Astrocyte (in vitro differentiated cells and primary cell): ENCODE data around the gene OAS3. TPM values are rescaled to one million over a fixed set of nuclear protein-coding genes. Genes with fewer than 3 reads are reported as not detected.
A peak's percentile ranks its signal among the peaks of the same experiment; 100 is the strongest.

ENCODE experiments used
- DNase-seq: peaks from one replicate; pipeline ENCODE4 v3.0.0-alpha.2; 2010; ENCODE audit warnings: low read depth
- FAIRE-seq: peaks from 2 replicates; lab custom pipeline; 2011; peaks lifted over from hg19 to GRCh38; lab: Jason Lieb, UNC
- H2AFZ ChIP-seq: 2 replicates; pipeline ENCODE4 v1.6.0; 2012; ENCODE audit warnings: low read depth, low read length, inconsistent platforms
- H3K27ac ChIP-seq: 2 replicates; pipeline ENCODE4 v1.5.1; 2011; ENCODE audit warnings: low read depth, low read length, inconsistent platforms
- H3K27me3 ChIP-seq: 2 replicates; pipeline ENCODE4 v1.6.0; 2011; ENCODE audit warnings: low read length, inconsistent platforms; ENCODE audit not compliant: insufficient read depth
- H3K36me3 ChIP-seq: 2 replicates; pipeline ENCODE4 v1.5.1; 2011; ENCODE audit warnings: low read length, inconsistent platforms; ENCODE audit not compliant: insufficient read depth
- H3K4me1 ChIP-seq: 2 replicates; pipeline ENCODE4 v1.5.1; 2011; ENCODE audit warnings: low read length, inconsistent platforms; ENCODE audit not compliant: insufficient read depth
- H3K4me2 ChIP-seq: 2 replicates; pipeline ENCODE4 v1.6.0; 2012; ENCODE audit warnings: low read length, inconsistent platforms
- H3K4me3 ChIP-seq: 2 replicates; pipeline ENCODE4 v1.5.1; 2011; ENCODE audit warnings: low read depth, mild to moderate bottlenecking, low read length, inconsistent platforms; ENCODE audit not compliant: insufficient read depth
- H3K79me2 ChIP-seq: 2 replicates; pipeline ENCODE4 v1.6.0; 2012; ENCODE audit warnings: mild to moderate bottlenecking, low read length, inconsistent platforms; ENCODE audit not compliant: insufficient read depth
- H3K9ac ChIP-seq: 2 replicates; pipeline ENCODE4 v1.6.0; 2012; ENCODE audit warnings: mild to moderate bottlenecking, low read length, inconsistent platforms
- H3K9me3 ChIP-seq: 2 replicates; pipeline ENCODE4 v1.5.1; 2012; ENCODE audit warnings: low read depth, mild to moderate bottlenecking, low read length, inconsistent platforms; ENCODE audit not compliant: insufficient read depth
- H4K20me1 ChIP-seq: 2 replicates; pipeline ENCODE4 v1.6.0; 2012; ENCODE audit warnings: low read length, inconsistent platforms; ENCODE audit not compliant: insufficient read depth
- H3K27ac Mint-ChIP-seq: one replicate; pipeline ENCODE4 v1.8.0; 2021; ENCODE audit warnings: mild to moderate bottlenecking, mixed read lengths; ENCODE audit not compliant: unreplicated experiment
- H3K27me3 Mint-ChIP-seq: one replicate; pipeline ENCODE4 v1.8.0; 2021; ENCODE audit warnings: low read depth, mixed read lengths; ENCODE audit not compliant: unreplicated experiment
- H3K36me3 Mint-ChIP-seq: one replicate; pipeline ENCODE4 v1.8.0; 2021; ENCODE audit warnings: low read depth, mixed read lengths; ENCODE audit not compliant: unreplicated experiment
- H3K4me1 Mint-ChIP-seq: one replicate; pipeline ENCODE4 v1.8.0; 2021; ENCODE audit warnings: low read depth, mixed read lengths; ENCODE audit not compliant: unreplicated experiment
- H3K4me3 Mint-ChIP-seq: one replicate; pipeline ENCODE4 v1.8.0; 2021; ENCODE audit warnings: mild to moderate bottlenecking, moderate library complexity, mixed read lengths; ENCODE audit not compliant: unreplicated experiment
- H3K9me3 Mint-ChIP-seq: one replicate; pipeline ENCODE4 v1.8.0; 2021; ENCODE audit warnings: mild to moderate bottlenecking, mixed read lengths; ENCODE audit not compliant: unreplicated experiment
- EZH2 ChIP-seq: IDR thresholded peaks from 2 replicates; pipeline ENCODE4 v1.6.1; 2012; ENCODE audit warnings: mild to moderate bottlenecking, low read length, inconsistent platforms; ENCODE audit not compliant: insufficient read depth
- total RNA-seq: library from RNA; stranded (reverse); gene quantifications from 2 replicates; pipeline ENCODE4 v1.2.1, GENCODE V29; 2021
- TF ChIP-seq, protein P1 (sequence below): IDR thresholded peaks from 2 replicates; pipeline ENCODE4 v1.5.1; 2011; ENCODE audit warnings: low read depth, mild to moderate bottlenecking, inconsistent platforms, low read length, moderate library complexity; ENCODE audit not compliant: insufficient read depth

Gene OAS3
- total RNA-seq, 1 donor from 2014 or later: 33.8 TPM

DNA sequence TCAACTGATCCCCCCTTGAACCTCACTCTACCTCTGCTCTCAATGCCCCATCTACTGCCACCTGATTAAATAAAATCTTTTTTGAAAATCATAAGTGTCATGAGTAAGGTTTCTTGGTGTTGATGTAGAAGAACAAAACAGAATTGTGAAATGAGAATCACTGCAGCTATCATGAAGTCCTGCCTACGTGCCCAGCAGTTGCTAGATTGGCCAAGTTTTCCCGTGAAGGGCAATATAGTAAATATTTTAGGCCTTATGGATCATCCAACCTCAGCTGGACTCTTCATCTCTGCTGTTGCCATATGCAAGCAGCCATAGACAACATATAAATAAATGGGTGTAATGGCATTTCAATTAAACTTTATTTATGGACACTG is 5.2 kb upstream of the OAS3 start:
- Histone ChIP-seq H3K9ac (no peak overlapping the region), H4K20me1 (no peaks in the 10 kb centered on the region), H3K27me3 (no peaks in the 10 kb centered on the region), H2AFZ (no peak overlapping the region), H3K9me3 (no peaks in the 10 kb centered on the region), H3K4me1 (no peaks in the 10 kb centered on the region), H3K4me2 (no peak overlapping the region), H3K4me3 (no peak overlapping the region), H3K79me2 (no peaks in the 10 kb centered on the region), H3K36me3 (no peaks in the 10 kb centered on the region), H3K27ac (no peak overlapping the region)
- Mint-ChIP-seq H3K27me3 (peaks cover 25% of the 10 kb centered on the region), H3K4me1 (peaks cover 2% of the 10 kb centered on the region), H3K9me3 (peaks cover 2% of the 10 kb centered on the region), H3K4me3 (no peak overlapping the region), H3K36me3 (no peaks in the 10 kb centered on the region), H3K27ac (no peak overlapping the region)
- no peak for DNase-seq
- FAIRE-seq: no peak
- TF ChIP-seq EZH2: no peak

DNA sequence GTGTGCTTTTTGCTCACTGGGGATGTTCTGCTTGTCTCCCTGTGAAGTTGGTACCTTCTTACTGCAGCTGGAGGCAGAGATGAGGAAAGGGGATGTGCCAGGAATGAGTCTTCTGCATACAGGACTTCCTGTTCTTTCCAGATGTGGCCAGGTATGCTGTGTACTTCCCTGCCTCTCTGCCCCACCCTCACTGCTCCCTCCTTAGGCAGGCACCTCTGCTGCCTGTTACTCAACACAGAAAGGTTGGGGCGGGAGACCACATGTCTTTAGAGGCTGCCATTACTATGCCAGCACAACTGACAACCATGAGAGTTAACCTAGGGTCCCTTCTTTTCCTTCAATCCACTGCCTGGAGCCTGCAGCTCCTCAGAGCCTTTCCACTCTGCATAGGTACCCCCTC is 2.0 kb upstream of the OAS3 start:
- H3K4me2 ChIP-seq: no peak overlapping the region
- FAIRE-seq (no peak), DNase-seq (no peak)
- no peaks in the 10 kb centered on the region for H4K20me1 ChIP-seq
- no peak overlapping the region for H3K9ac ChIP-seq
- TF ChIP-seq, protein P1, sequence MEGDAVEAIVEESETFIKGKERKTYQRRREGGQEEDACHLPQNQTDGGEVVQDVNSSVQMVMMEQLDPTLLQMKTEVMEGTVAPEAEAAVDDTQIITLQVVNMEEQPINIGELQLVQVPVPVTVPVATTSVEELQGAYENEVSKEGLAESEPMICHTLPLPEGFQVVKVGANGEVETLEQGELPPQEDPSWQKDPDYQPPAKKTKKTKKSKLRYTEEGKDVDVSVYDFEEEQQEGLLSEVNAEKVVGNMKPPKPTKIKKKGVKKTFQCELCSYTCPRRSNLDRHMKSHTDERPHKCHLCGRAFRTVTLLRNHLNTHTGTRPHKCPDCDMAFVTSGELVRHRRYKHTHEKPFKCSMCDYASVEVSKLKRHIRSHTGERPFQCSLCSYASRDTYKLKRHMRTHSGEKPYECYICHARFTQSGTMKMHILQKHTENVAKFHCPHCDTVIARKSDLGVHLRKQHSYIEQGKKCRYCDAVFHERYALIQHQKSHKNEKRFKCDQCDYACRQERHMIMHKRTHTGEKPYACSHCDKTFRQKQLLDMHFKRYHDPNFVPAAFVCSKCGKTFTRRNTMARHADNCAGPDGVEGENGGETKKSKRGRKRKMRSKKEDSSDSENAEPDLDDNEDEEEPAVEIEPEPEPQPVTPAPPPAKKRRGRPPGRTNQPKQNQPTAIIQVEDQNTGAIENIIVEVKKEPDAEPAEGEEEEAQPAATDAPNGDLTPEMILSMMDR: no peak
- TF ChIP-seq EZH2: no peak
- H3K27ac ChIP-seq: no peak overlapping the region
- no peak overlapping the region for H2AFZ ChIP-seq
- Mint-ChIP-seq H3K4me3 (no peak overlapping the region), H3K36me3 (no peaks in the 10 kb centered on the region), H3K9me3 (no peaks in the 10 kb centered on the region), H3K27me3 (peaks cover 28% of the 10 kb centered on the region), H3K27ac (no peak overlapping the region), H3K4me1 (peaks cover 7% of the 10 kb centered on the region)
- H3K27me3 ChIP-seq: no peaks in the 10 kb centered on the region
- no peak overlapping the region for H3K4me3 ChIP-seq
- peaks cover 7% of the 10 kb centered on the region for H3K4me1 ChIP-seq
- H3K79me2 ChIP-seq: no peaks in the 10 kb centered on the region
- H3K9me3 ChIP-seq: no peaks in the 10 kb centered on the region
- H3K36me3 ChIP-seq: no peaks in the 10 kb centered on the region

DNA sequence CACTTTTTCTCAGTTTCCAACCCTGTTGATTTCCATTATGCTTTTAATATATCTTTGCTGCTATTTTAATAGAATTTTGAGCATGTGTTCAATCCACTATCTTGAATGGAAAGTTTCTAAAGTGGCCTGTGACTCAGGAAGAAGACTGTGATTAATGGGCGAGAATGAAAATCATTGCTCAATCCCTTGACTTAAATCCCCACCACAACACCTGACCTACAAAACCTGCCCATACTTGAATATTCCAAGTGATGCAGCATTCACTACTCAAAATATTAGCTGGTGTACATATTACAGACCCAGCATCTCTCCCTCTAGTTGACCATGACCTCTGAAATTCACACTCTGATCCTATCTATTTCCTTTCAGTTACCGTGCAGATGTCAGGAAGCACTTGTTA is 1.3 kb upstream of the OAS3 start:
- no peaks in the 10 kb centered on the region for H3K79me2 ChIP-seq
- H3K27me3 Mint-ChIP-seq: peaks cover 23% of the 10 kb centered on the region
- no peaks in the 10 kb centered on the region for H3K27me3 ChIP-seq
- H3K9ac ChIP-seq: no peak overlapping the region
- H3K9me3 Mint-ChIP-seq: no peaks in the 10 kb centered on the region
- H4K20me1 ChIP-seq: no peaks in the 10 kb centered on the region
- no peak for TF ChIP-seq EZH2
- TF ChIP-seq, protein P1: no peak
- H3K36me3 ChIP-seq: no peaks in the 10 kb centered on the region
- DNase-seq: no peak
- FAIRE-seq: no peak
- H2AFZ ChIP-seq: no peak overlapping the region
- H3K27ac ChIP-seq: no peak overlapping the region
- H3K4me2 ChIP-seq: no peak overlapping the region
- peaks cover 7% of the 10 kb centered on the region for H3K4me1 ChIP-seq
- no peak overlapping the region for H3K4me3 Mint-ChIP-seq
- H3K4me3 ChIP-seq: no peak overlapping the region
- H3K27ac Mint-ChIP-seq: peak overlapping the region; percentile 41
- no peaks in the 10 kb centered on the region for H3K9me3 ChIP-seq
- peaks cover 7% of the 10 kb centered on the region for H3K4me1 Mint-ChIP-seq
- no peaks in the 10 kb centered on the region for H3K36me3 Mint-ChIP-seq
